Fibroblast of villous mesenchyme (primary cell): ENCODE measurements around the gene SBNO2. TPM values are rescaled to one million over a fixed set of nuclear protein-coding genes. Genes with fewer than 3 reads are reported as not detected.

Source experiments
- DNase-seq: peaks from one replicate; pipeline ENCODE4 v3.0.0-alpha.2; 2010; ENCODE audit warnings: low read depth
- H3K4me3 ChIP-seq: 2 replicates; pipeline ENCODE4 v1.5.1; 2011; ENCODE audit warnings: low read depth, mild to moderate bottlenecking, low read length
- total RNA-seq: library from RNA; depleted of rRNA; stranded (reverse); fragments of >200 nt; gene quantifications from 2 replicates; pipeline ENCODE4 v1.2.3, GENCODE V29; 2012
- TF ChIP-seq, protein P1 (sequence below): IDR thresholded peaks from 2 replicates; pipeline ENCODE4 v1.5.1; 2012; ENCODE audit warnings: low read depth, mild to moderate bottlenecking, low read length; ENCODE audit not compliant: insufficient read depth

Gene SBNO2
- total RNA-seq, 1 donor, result 69.5 TPM

DNA sequence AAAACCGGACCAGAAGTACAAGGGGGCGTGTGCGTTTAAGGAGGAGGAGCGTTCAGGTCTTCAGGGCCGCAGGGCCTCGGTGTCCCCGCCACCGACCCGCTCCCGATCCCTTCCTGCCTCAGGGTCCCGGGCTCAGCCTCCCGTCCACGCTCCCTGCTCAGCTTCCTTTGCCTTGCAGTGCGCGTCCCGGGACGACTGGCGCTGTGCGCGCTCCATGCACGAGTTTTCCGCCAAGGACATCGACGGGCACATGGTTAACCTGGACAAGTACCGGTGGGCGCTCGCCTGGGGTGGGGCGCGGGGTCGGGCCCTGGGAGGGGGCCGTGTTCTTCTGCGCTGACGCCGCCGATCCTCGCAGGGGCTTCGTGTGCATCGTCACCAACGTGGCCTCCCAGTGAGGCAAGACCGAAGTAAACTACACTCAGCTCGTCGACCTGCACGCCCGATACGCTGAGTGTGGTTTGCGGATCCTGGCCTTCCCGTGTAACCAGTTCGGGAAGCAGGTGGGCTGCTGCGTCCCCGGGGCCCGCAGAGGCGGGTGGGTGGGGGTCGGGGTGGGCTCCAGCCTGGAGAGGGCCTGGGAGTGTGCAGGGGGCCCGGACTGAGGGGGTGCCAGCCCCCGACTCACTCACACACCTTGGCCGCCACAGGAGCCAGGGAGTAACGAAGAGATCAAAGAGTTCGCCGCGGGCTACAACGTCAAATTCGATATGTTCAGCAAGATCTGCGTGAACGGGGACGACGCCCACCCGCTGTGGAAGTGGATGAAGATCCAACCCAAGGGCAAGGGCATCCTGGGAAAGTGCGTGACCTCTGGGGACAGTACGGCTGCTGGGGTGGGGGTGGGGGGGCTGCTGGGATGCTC lies 68.8 kb downstream of the SBNO2 start:
- TF ChIP-seq, protein P1, sequence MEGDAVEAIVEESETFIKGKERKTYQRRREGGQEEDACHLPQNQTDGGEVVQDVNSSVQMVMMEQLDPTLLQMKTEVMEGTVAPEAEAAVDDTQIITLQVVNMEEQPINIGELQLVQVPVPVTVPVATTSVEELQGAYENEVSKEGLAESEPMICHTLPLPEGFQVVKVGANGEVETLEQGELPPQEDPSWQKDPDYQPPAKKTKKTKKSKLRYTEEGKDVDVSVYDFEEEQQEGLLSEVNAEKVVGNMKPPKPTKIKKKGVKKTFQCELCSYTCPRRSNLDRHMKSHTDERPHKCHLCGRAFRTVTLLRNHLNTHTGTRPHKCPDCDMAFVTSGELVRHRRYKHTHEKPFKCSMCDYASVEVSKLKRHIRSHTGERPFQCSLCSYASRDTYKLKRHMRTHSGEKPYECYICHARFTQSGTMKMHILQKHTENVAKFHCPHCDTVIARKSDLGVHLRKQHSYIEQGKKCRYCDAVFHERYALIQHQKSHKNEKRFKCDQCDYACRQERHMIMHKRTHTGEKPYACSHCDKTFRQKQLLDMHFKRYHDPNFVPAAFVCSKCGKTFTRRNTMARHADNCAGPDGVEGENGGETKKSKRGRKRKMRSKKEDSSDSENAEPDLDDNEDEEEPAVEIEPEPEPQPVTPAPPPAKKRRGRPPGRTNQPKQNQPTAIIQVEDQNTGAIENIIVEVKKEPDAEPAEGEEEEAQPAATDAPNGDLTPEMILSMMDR, result no peak
- H3K4me3 ChIP-seq, result peak overlapping the region; percentile 73
- DNase-seq, result peak; percentile 51

DNA sequence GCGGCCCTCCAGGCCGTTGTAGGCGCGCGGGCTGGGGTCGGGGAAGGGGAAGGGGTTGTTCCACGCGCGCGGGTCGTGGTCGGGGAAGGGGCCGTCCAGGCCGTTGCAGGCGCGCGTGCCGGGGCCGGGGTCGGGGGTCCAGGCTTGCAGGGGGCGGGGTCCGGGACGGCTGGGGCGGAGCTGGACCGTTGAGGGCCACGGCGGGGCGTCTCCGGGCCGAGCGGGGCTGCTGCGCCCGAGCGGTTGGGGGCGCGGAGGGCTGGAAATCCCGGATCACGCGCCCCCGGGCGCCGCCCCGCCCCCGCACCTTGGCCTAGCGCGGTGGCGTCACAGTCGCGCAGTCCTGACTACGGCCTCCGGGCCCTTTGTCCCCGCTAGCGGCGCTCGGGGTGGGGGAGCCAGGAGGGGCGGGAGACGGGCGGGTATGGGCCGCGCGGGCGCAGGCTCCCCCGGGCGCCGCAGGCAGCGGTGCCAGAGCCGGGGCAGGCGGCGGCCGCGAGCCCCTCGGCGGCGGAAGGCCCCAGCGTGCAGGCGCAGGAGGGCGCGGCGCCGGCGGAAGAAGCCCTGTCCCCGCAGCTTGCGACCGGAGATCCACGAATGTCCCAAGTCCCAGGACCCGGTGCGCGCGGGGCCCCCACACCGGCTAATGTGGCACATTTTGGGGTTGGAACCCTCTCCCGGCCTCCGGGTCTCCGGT lies 69.6 kb downstream of the SBNO2 start:
- TF ChIP-seq, protein P1, result no peak
- peak; percentile 76 for DNase-seq
- H3K4me3 ChIP-seq, result peak overlapping the region; percentile 73

DNA sequence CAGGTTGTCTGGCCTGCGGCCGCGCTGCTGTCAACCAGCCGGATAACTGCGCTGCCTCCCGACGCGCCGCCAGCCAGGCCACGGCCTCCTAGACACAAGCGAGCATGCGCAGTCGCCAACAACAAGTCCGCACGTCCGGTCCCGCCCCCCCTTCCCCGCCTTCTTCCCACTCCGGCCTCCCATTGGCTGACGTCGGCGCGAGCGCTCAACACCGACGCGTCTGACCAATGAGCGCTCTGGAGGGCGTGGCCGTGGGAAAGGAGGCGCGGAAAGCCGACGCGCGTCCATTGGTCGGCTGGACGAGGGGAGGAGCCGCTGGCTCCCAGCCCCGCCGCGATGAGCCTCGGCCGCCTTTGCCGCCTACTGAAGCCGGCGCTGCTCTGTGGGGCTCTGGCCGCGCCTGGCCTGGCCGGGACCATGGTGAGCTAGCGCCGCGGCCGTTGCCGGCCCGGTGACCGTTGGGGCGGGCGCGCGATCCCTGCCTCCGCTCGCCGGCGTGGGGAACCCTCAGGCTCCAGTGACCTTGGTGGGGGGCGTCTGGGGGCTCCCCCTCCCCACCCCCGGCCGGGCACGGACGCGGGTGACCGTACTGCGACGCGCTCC lies 70.3 kb downstream of the SBNO2 start, which contains the start of gene GPX4:
GPX4 (plus strand) TSS at position 287 of the 603 bp plus-strand sequence; CDS start at position 337, 50 bp downstream.
- peak; percentile 100 for DNase-seq
- peak within 1 kb of the TSS; percentile 73 for H3K4me3 ChIP-seq
- TF ChIP-seq, protein P1, result no peak

DNA sequence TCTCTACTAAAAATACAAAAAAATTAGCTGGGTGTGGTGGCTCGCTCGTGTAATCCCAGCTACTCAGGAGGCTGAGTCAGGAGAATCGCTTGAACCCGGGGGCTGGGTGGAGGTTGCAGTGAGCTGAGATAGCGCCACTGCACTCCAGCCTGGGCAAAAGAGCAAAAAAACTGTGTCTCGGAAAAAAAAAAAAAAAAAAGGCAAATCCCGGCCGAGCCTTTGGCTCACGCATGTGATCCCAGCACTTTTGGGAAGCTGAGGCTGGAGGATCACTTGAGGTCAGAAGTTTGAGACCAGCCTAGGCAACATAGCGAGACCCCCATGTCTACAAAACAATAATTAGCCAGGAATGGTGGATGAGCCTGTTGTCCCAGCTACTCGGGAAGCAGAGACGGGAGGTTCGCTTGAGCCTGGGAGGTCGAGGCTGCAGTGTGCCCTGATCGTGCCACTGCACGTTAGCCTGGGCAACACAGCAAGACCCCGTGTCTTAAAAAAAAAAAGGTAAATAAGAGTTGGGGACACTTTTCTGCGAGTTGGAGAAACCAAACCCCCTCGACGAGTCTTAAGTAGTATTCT lies 70.8 kb downstream of the SBNO2 start:
- TF ChIP-seq, protein P1, result no peak
- DNase-seq, result no peak
- H3K4me3 ChIP-seq, result peak overlapping the region; percentile 36

DNA sequence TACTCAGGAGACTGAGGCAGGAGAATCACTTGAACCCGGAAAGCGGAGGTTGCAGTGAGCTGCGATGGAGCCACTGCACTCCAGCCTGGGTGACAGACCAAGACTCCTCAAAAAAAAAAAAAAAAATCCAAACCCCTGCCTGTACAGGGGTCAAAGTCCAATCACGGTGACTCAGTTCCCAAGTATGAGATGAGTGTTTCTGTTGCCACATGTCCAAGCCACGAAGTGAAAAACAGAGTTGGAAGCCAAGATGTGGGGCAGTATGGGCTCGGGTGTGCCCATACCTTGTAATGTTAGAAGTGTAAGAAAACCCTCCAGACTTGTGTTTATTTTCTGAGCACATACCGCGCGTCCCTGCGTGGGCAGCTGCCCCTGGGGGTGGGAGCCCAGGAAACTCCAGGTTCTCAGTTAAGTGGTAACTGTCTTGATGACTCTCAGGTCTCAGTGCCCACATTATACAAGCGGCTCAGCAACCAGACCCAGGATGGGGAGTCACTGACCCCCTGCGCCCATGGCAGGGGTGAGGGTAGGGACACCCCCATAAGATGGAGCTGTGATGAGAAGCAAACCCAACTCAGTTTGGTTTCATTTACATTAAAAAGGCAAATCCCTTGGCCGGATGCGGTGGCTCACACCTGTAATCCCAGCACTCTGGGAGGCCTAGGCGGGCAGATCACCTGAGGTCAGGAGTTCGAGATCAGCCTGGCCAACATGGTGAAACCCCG lies 71.5 kb downstream of the SBNO2 start:
- DNase-seq, result peak; percentile 99
- peak overlapping the region; percentile 18 for H3K4me3 ChIP-seq
- TF ChIP-seq, protein P1, result no peak

DNA sequence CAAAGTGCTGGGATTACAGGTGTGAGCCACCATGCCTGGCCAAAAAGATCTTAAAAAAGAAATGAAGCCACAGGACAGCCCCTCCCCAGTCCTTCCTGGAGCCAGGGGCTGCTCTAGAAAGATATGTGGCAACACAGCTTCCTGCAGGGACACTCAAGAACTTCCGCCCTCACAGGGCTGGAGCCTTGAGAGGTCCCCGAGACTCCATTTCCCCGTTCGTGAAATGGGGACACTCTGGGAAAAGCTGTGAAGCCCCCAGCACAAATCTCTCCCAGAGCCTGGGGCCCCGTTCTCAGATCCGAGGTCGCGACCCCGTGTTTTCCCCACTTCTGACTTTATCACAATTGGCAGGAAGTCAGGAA lies 72.8 kb downstream of the SBNO2 start:
- TF ChIP-seq, protein P1, result no peak
- H3K4me3 ChIP-seq, result peak overlapping the region; percentile 17
- peak; percentile 82 for DNase-seq
